AG04450 (cell line): ENCODE data around the gene GPC3. TPM values are rescaled to one million over a fixed set of nuclear protein-coding genes. Genes with fewer than 3 reads are reported as not detected.

Experiments used
- CTCF ChIA-PET: fragments of 300-600, 350-600 bp; formaldehyde crosslinking; extraction: SDS; loops from one replicate; lab custom pipeline; 2022; ENCODE audit warnings: antibody characterized with exemption, inconsistent platforms; lab: Charles Lee
- POLR2A ChIA-PET: fragments of 350-600 bp; formaldehyde crosslinking; extraction: SDS; loops from one replicate; lab custom pipeline; 2021; ENCODE audit warnings: antibody characterized with exemption, inconsistent platforms; lab: Yijun Ruan, JAX
- DNase-seq: peaks from one replicate; pipeline ENCODE4 v3.0.0-alpha.2; 2011; ENCODE audit warnings: low read depth, low spot score
- H3K27ac ChIP-seq: one replicate; pipeline ENCODE4 v1.5.1; 2012; ENCODE audit warnings: low read depth, low read length, control low read depth
- H3K27me3 ChIP-seq: one replicate; pipeline ENCODE4 v1.6.0; 2012; ENCODE audit warnings: low read length; ENCODE audit not compliant: control insufficient read depth, insufficient read depth
- H3K4me3 ChIP-seq: 2 replicates; pipeline ENCODE4 v1.5.1; 2011; ENCODE audit warnings: mild to moderate bottlenecking, low read depth, low read length, control low read depth
- H3K9me3 ChIP-seq: 2 replicates; pipeline ENCODE4 v1.5.1; 2012; ENCODE audit warnings: low read length; ENCODE audit not compliant: control insufficient read depth, insufficient read depth
- CTCF ChIP-seq: IDR thresholded peaks from 2 replicates; pipeline ENCODE4 v1.5.1; 2011; ENCODE audit warnings: low read depth, low read length, control low read depth, inconsistent platforms
- polyA plus RNA-seq: library from polyadenylated mRNA; depleted of rRNA; stranded (reverse); fragments of >200 nt; gene quantifications from 2 replicates; pipeline ENCODE4 v1.2.3, GENCODE V29; 2011

GPC3 gene
- polyA plus RNA-seq, 1 experiment = not detected

- no peaks in the 10 kb centered on the region for H3K9me3 ChIP-seq
- TF ChIP-seq CTCF = no peak
- no peaks in the 10 kb centered on the region for H3K27me3 ChIP-seq
- ChIA-PET POLR2A (no interaction called here), CTCF (no interaction called here)
- no peak overlapping the region for H3K27ac ChIP-seq
- DNase-seq = no peak
- H3K4me3 ChIP-seq = no peak overlapping the region
These were observed 391.2 kb downstream of the GPC3 start for GRCh38 chrX:133594156-133594555.

GRCh38 chrX:133593531-133593930 is 391.9 kb downstream of the GPC3 start:
- H3K27ac ChIP-seq = no peak overlapping the region
- H3K27me3 ChIP-seq = no peaks in the 10 kb centered on the region
- TF ChIP-seq CTCF = no peak
- DNase-seq = no peak
- no peaks in the 10 kb centered on the region for H3K9me3 ChIP-seq
- H3K4me3 ChIP-seq = no peak overlapping the region
- POLR2A ChIA-PET = no interaction called here
- CTCF ChIA-PET = no interaction called here

GRCh38 chrX:133590703-133591505 is 394.5 kb downstream of the GPC3 start:
- H3K9me3 ChIP-seq = no peaks in the 10 kb centered on the region
- no peak for TF ChIP-seq CTCF
- no peak overlapping the region for H3K4me3 ChIP-seq
- no peaks in the 10 kb centered on the region for H3K27me3 ChIP-seq
- no peak for DNase-seq
- POLR2A ChIA-PET = no interaction called here
- no peak overlapping the region for H3K27ac ChIP-seq
- CTCF ChIA-PET = no interaction called here

- H3K4me3 ChIP-seq = no peak overlapping the region
- TF ChIP-seq CTCF = no peak
- H3K27ac ChIP-seq = no peak overlapping the region
- DNase-seq = no peak
- H3K9me3 ChIP-seq = no peaks in the 10 kb centered on the region
- ChIA-PET CTCF (no interaction called here), POLR2A (no interaction called here)
- no peaks in the 10 kb centered on the region for H3K27me3 ChIP-seq
These were observed 396.6 kb downstream of the GPC3 start for GRCh38 chrX:133588827-133589226.

GRCh38 chrX:133587818-133588217 is 397.6 kb downstream of the GPC3 start:
- no peak overlapping the region for H3K4me3 ChIP-seq
- H3K27ac ChIP-seq = no peak overlapping the region
- POLR2A ChIA-PET = no interaction called here
- DNase-seq = no peak
- no peaks in the 10 kb centered on the region for H3K27me3 ChIP-seq
- no peaks in the 10 kb centered on the region for H3K9me3 ChIP-seq
- no peak for TF ChIP-seq CTCF
- CTCF ChIA-PET = no interaction called here
